K562 (cell line): ENCODE data around the gene UBAC2. TPM values are rescaled to one million over a fixed set of nuclear protein-coding genes. Genes with fewer than 3 reads are reported as not detected.

Source experiments
- ATAC-seq: fragments of 200-7000 bp; cut with Tn5 transposase; 3 replicates; pipeline ENCODE4 v1.9.1; 2020; ENCODE audit warnings: moderate library complexity
- BruUV-seq: library from RNA; stranded (reverse); fragments of 400-500 nt; replicated peaks from 2 replicates; lab custom pipeline; 2021; lab: Mats Ljungman, UMichigan
- CTCF ChIA-PET: fragments of 300-600 bp; formaldehyde crosslinking; extraction: SDS; loops from one replicate; lab custom pipeline; 2021; ENCODE audit warnings: low intra/inter-chr PET ratio; lab: Yijun Ruan, JAX
- POLR2A ChIA-PET: fragments of 300-600, 350-650 bp; sonication (Branson Sonifier 250); formaldehyde crosslinking; extraction: SDS; loops from one replicate; lab custom pipeline; 2021; ENCODE audit warnings: antibody characterized with exemption, inconsistent platforms; lab: Yijun Ruan, JAX
- DNase-seq, 4 experiments: peaks; one replicate each; pipeline versions ENCODE4 v3.0.0 to v3.0.0-alpha.2; 2011 to 2018; ENCODE audit warnings: low spot score in 3 of 4, mixed read lengths in 3 of 4; ENCODE audit errors: extremely low read depth in 1 of 4
- FAIRE-seq: peaks from 2 replicates; lab custom pipeline; 2011; peaks lifted over from hg19 to GRCh38; lab: Jason Lieb, UNC
- H2AFZ ChIP-seq: 2 replicates; pipeline ENCODE4 v1.6.0; 2011; ENCODE audit warnings: low read depth, low read length, control low read depth, inconsistent platforms
- H3K27ac ChIP-seq: fragments of 200-600 bp; 3 replicates; pipeline ENCODE4 v1.8.0; 2011; ENCODE audit warnings: low read depth, mild to moderate bottlenecking, control low read depth, inconsistent platforms, low read length, moderate library complexity, mixed read lengths; ENCODE audit errors: extremely low read depth
- H3K27me3 ChIP-seq, 2 experiments: fragments of 300-600 bp in 1 of 2; 2 replicates in 1 of 2; 3 replicates in 1 of 2; pipeline versions ENCODE4 v1.6.0 to v1.8.0; 2011; ENCODE audit warnings: inconsistent platforms in 2 of 2, low read length in 2 of 2, mild to moderate bottlenecking in 1 of 2, mixed read lengths in 1 of 2, moderate library complexity in 1 of 2; ENCODE audit not compliant: control insufficient read depth in 2 of 2, insufficient read depth in 2 of 2
- H3K36me3 ChIP-seq: fragments of 300-600 bp; 3 replicates; pipeline ENCODE4 v1.8.0; 2011; ENCODE audit warnings: mild to moderate bottlenecking, low read length, inconsistent platforms; ENCODE audit not compliant: control insufficient read depth, insufficient read depth
- H3K4me1 ChIP-seq, 2 experiments: fragments of 200-600 bp in 1 of 2; replicated peaks in 1 of 2; 2 replicates in 1 of 2; 3 replicates in 1 of 2; pipeline versions ENCODE4 v1.5.1 to v1.8.0; 2011; ENCODE audit warnings: inconsistent platforms in 2 of 2, low read length in 2 of 2, mild to moderate bottlenecking in 1 of 2, mixed read lengths in 1 of 2, moderate library complexity in 1 of 2; ENCODE audit not compliant: control insufficient read depth in 2 of 2, insufficient read depth in 2 of 2
- H3K4me2 ChIP-seq: 2 replicates; pipeline ENCODE4 v1.6.1; 2011; ENCODE audit warnings: low read length, control low read depth, inconsistent platforms, mixed read lengths; ENCODE audit not compliant: insufficient read depth
- H3K4me3 ChIP-seq: fragments of 200-600 bp; sonication (generic), shearing (Covaris generic); 2 replicates; pipeline ENCODE4 v1.5.1; 2016; ENCODE audit warnings: control low read depth, inconsistent platforms
- H3K79me2 ChIP-seq: fragments of 200-600 bp; 3 replicates; pipeline ENCODE4 v1.8.0; 2011; ENCODE audit warnings: low read length, inconsistent platforms; ENCODE audit not compliant: control insufficient read depth, insufficient read depth
- H3K9ac ChIP-seq, 2 experiments: 2 replicates each; pipeline versions ENCODE4 v1.6.0 to v1.6.1; 2011; ENCODE audit warnings: low read depth in 2 of 2, low read length in 2 of 2, control low read depth in 1 of 2, inconsistent platforms in 1 of 2, mild to moderate bottlenecking in 1 of 2, mixed read lengths in 1 of 2; ENCODE audit not compliant: insufficient read depth in 1 of 2
- H3K9me1 ChIP-seq: one replicate; pipeline ENCODE4 v1.6.0; 2011; ENCODE audit warnings: inconsistent platforms, mild to moderate bottlenecking, low read length, moderate library complexity; ENCODE audit not compliant: control insufficient read depth, insufficient read depth
- H3K9me3 ChIP-seq: replicated peaks from 2 replicates; pipeline ENCODE4 v1.5.1; 2011; ENCODE audit warnings: low read depth, low read length, inconsistent platforms; ENCODE audit not compliant: control insufficient read depth, insufficient read depth
- H4K20me1 ChIP-seq: replicated peaks from 2 replicates; pipeline ENCODE4 v1.6.1; 2011; ENCODE audit warnings: low read length, inconsistent platforms, mixed read lengths; ENCODE audit not compliant: control insufficient read depth, insufficient read depth
- ARID3B ChIP-seq: fragments of 250-450 bp; sonication (Bioruptor Pico); IDR thresholded peaks from 2 replicates; pipeline ENCODE4 v1.4.0; 2020; ENCODE audit warnings: borderline replicate concordance
- CXXC5 ChIP-seq: fragments of 250-450 bp; sonication (Bioruptor Pico); IDR thresholded peaks from 2 replicates; pipeline ENCODE4 v1.8.0; 2022; ENCODE audit warnings: inconsistent platforms, mild to moderate bottlenecking, moderate library complexity
- NONO ChIP-seq, 2 experiments: fragments of 200-400 bp in 1 of 2; fragments of 450-650 bp in 1 of 2; formaldehyde crosslinking in 1 of 2; IDR thresholded peaks; 2 replicates each; pipeline ENCODE4 v1.6.1; 2017; ENCODE audit warnings: low read depth in 2 of 2, mild to moderate bottlenecking in 2 of 2, moderate library complexity in 2 of 2, low read length in 1 of 2
- PCBP1 ChIP-seq: fragments of 200-400 bp; formaldehyde crosslinking; IDR thresholded peaks from 2 replicates; pipeline ENCODE4 v1.6.1; 2018; ENCODE audit warnings: mild to moderate bottlenecking, low read depth, low read length; ENCODE audit not compliant: poor library complexity, severe bottlenecking
- RCOR1 ChIP-seq, 2 experiments: IDR thresholded peaks; 2 replicates each; pipeline ENCODE4 v1.6.1; 2012; ENCODE audit warnings: low read depth in 2 of 2, low read length in 2 of 2, borderline replicate concordance in 1 of 2, improper control_type of control experiment in 1 of 2
- THAP12 ChIP-seq: fragments of 250-450 bp; sonication (Bioruptor Pico); IDR thresholded peaks from 2 replicates; pipeline ENCODE4 v1.9.0; 2021; ENCODE audit warnings: mild to moderate bottlenecking, inconsistent platforms
- ZNF224 ChIP-seq: sonication (generic); formaldehyde crosslinking; IDR thresholded peaks from 2 replicates; pipeline ENCODE4 v1.8.0; 2022; ENCODE audit warnings: mild to moderate bottlenecking, missing genetic modification reagents
- WGBS: fragments of 100-300 bp; shearing (Covaris generic); methylation state at CpG from one replicate; pipeline ENCODE4 v1.1.6; 2016; ENCODE audit warnings: low coverage, mixed read lengths; ENCODE audit not compliant: insufficient coverage; ENCODE audit errors: missing lambda C conversion rate; 5-methylcytosine and 5-hydroxymethylcytosine counted together
- in situ Hi-C: fragments of 300-500 bp; cut with MboI; formaldehyde crosslinking; loops from 4 replicates; pipeline ENCODE4 v1.15.0; 2018; ENCODE audit warnings: inconsistent platforms, mixed read lengths
- intact Hi-C: fragments of 100-400 bp; cut with micrococcal nuclease; formaldehyde crosslinking; loops from 2 replicates; pipeline ENCODE4 v1.14.2; 2022
- polyA plus RNA-seq, 8 experiments: library from polyadenylated mRNA; depleted of rRNA in 4 of 8; stranded (reverse) in 5 of 8; unstranded in 3 of 8; fragments of >200 nt; fragmentation: Nextera tagmentation in 2 of 8; fragmentation: Illumina TruSeq in 1 of 8; extraction: Ambion mirVana in 2 of 8; extraction: Trizol in 1 of 8; gene quantifications; 2 replicates each; pipeline versions ENCODE4 v1.2.1 to v1.2.3, GENCODE V29; 2011 to 2014; ENCODE audit warnings: inconsistent platforms in 1 of 8, missing spikeins in 1 of 8
- total RNA-seq, 7 experiments: library from RNA; depleted of rRNA in 6 of 7; stranded (reverse); fragments of >200 nt in 6 of 7; fragmentation: Illumina TruSeq in 2 of 7; extraction: Trizol in 2 of 7; gene quantifications; 2 replicates each; pipeline versions ENCODE4 v1.2.1 to v1.2.3, GENCODE V29; 2011 to 2021; ENCODE audit warnings: low replicate concordance in 1 of 7

UBAC2 gene
- total and polyA plus RNA-seq, 9 of the 15 experiments (the other 6 are each of a cell fraction or from before 2014, with no cell fraction given), result 6.0 to 84.1 (median 32.3) TPM

GRCh38 chr13:99399623-99399974 lies 198.9 kb downstream of the UBAC2 start:
- intact Hi-C loops (no loop called here), in situ Hi-C loops (no loop called here)
- Histone ChIP-seq H3K9ac (no peak overlapping the region), H3K4me3 (no peak overlapping the region), H4K20me1 (no peaks in the 10 kb centered on the region), H3K9me3 (no peaks in the 10 kb centered on the region), H3K27ac (no peak overlapping the region), H3K9me1 (no peaks in the 10 kb centered on the region), H3K4me2 (no peak overlapping the region), H3K79me2 (no peaks in the 10 kb centered on the region), H3K36me3 (no peaks in the 10 kb centered on the region), H2AFZ (no peak overlapping the region), H3K4me1 (peaks cover 0 to 4% of the 10 kb centered on the region in 2 experiments; a peak in 2 of 5 replicates), H3K27me3 (peaks cover 0 to 14% of the 10 kb centered on the region in 2 experiments; a peak in 2 of 5 replicates)
- 42% methylated on average over 6 of the region's 8 CpGs for WGBS
- CTCF ChIA-PET, result no interaction called here
- ATAC-seq, result no peak
- POLR2A ChIA-PET, result no interaction called here
- DNase-seq, result no peak
- no peak for FAIRE-seq
- BruUV-seq, result no TSS peak
- TF ChIP-seq THAP12 (no peak), NONO (IDR thresholded peaks at IDR 0.05; ENCODE audit: low read depth in 2 of 2, low read length in 1 of 2) (no peak), CXXC5 (no peak), PCBP1 (no peak), ZNF224 (CRISPR knock-in tag) (no peak), ARID3B (CRISPR knock-in tag) (no peak), RCOR1 (IDR thresholded peaks at IDR 0.05; ENCODE audit: borderline replicate concordance in 1 of 2, low read depth in 2 of 2, low read length in 2 of 2) (no peak)
- TF ChIP-seq, all 486 proteins: peak for 0
